Thyroid gland (tissue), 4 donors: ENCODE measurements around the gene GRIA4. TPM values are rescaled to one million over a fixed set of nuclear protein-coding genes. Genes with fewer than 3 reads are reported as not detected.
"Not testable (repeated sequence)": the region's sequence is repeated elsewhere in the genome, so short reads cannot be mapped to it uniquely, and the experiment has no call there.

Source experiments
- DNase-seq, 2 donors: peaks; one replicate each; pipeline ENCODE4 v3.0.0-alpha.2; 2019
- H3K27ac ChIP-seq, 3 donors: fragments of 200-600 bp; sonication (generic); 1 replicate in 2 of 3; 2 replicates in 1 of 3; pipeline ENCODE4 v1.5.1; 2016 to 2019; ENCODE audit warnings: mild to moderate bottlenecking in 1 of 3, moderate library complexity in 1 of 3
- H3K27me3 ChIP-seq: fragments of 200-600 bp; sonication (generic); one replicate; pipeline ENCODE4 v1.5.1; 2019
- H3K36me3 ChIP-seq, 2 donors: fragments of 200-600 bp; sonication (generic); one replicate each; pipeline ENCODE4 v1.5.1; 2016 to 2019
- H3K4me1 ChIP-seq, 2 donors: fragments of 200-600 bp; sonication (generic); one replicate each; pipeline ENCODE4 v1.5.1; 2017 to 2019
- H3K4me3 ChIP-seq, 3 donors: fragments of 200-600 bp; sonication (generic); replicated peaks in 1 of 3; 1 replicate in 2 of 3; 2 replicates in 1 of 3; pipeline ENCODE4 v1.5.1; 2016; ENCODE audit warnings: mild to moderate bottlenecking in 1 of 3
- H3K9me3 ChIP-seq: fragments of 200-600 bp; sonication (generic); one replicate; pipeline ENCODE4 v1.5.1; 2017
- CTCF ChIP-seq, 6 experiments: fragments of 200-600 bp in 3 of 6; fragments of 450-650 bp in 3 of 6; sonication (generic) in 3 of 6; IDR thresholded peaks; one replicate each; pipeline ENCODE4 v1.5.1; 2016 to 2019; ENCODE audit warnings: antibody characterized with exemption in 6 of 6, mild to moderate bottlenecking in 2 of 6, inconsistent platforms in 1 of 6, moderate library complexity in 1 of 6
- POLR2A ChIP-seq, 2 donors: fragments of 450-650 bp; IDR thresholded peaks; one replicate each; pipeline ENCODE4 v1.6.1; 2017; ENCODE audit warnings: antibody characterized with exemption in 2 of 2, mild to moderate bottlenecking in 2 of 2, moderate library complexity in 1 of 2
- WGBS, 2 donors: methylation state at CpG; one replicate each; pipeline ENCODE4 v1.1.5; 2017; 5-methylcytosine and 5-hydroxymethylcytosine counted together
- intact Hi-C: fragments of 100-400 bp; cut with DNase I; formaldehyde crosslinking; loops from one replicate; pipeline ENCODE4 v1.15.1; 2023
- total RNA-seq, 4 donors: library from RNA; depleted of rRNA; stranded (reverse); fragments of >200 nt; gene quantifications; one replicate each; pipeline ENCODE4 v1.2.3, GENCODE V29; 2016

The GRIA4 gene
- total RNA-seq, 4 donors from 2014 or later, result 0.11 TPM; not detected in 3

- Histone ChIP-seq H3K27me3 (no peaks in the 10 kb centered on the region), H3K36me3 (no peaks in the 10 kb centered on the region), H3K4me3 (no peak overlapping the region), H3K4me1 (no peaks in the 10 kb centered on the region), H3K27ac (no peak overlapping the region), H3K9me3 (no peaks in the 10 kb centered on the region)
- intact Hi-C loops, result no loop called here
- DNase-seq, result no peak
- TF ChIP-seq POLR2A (IDR thresholded peaks at IDR 0.05) (no peak), CTCF (IDR thresholded peaks at IDR 0.05) (no peak)
- WGBS, 2 donors, result 55 to 61% methylated on average over 6 of the region's 6 CpGs
Measured at GRCh38 chr11:105757107-105757506, 147.2 kb downstream of the GRIA4 start.

DNA sequence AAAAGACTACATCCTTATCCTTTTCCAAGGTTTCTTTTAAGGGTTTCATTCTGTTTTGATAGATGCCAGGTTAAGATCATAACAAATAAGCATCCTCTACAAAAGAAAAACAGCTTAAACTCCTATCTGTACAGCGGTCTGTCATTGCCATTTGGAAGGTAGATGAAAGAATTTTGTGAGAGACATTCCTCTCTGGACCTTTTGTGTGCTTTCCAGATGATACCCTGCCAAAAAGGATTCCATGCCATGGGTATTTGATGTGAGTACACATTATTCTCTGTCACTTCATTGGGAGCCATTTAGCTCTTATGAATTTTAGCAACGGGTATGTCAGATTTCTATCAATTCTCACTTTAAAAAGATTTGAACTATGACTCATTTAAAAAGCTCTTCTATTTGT is 153.7 kb downstream of the GRIA4 start:
- TF ChIP-seq CTCF (IDR thresholded peaks at IDR 0.05) (no peak), POLR2A (IDR thresholded peaks at IDR 0.05) (no peak)
- Histone ChIP-seq H3K36me3 (no peaks in the 10 kb centered on the region), H3K27ac (no peak overlapping the region), H3K4me1 (no peaks in the 10 kb centered on the region), H3K27me3 (no peaks in the 10 kb centered on the region), H3K4me3 (no peak overlapping the region), H3K9me3 (no peaks in the 10 kb centered on the region)
- intact Hi-C loops, result no loop called here
- 77 to 87% methylated on average over 2 of the region's 2 CpGs for WGBS, 2 donors
- no peak for DNase-seq

DNA sequence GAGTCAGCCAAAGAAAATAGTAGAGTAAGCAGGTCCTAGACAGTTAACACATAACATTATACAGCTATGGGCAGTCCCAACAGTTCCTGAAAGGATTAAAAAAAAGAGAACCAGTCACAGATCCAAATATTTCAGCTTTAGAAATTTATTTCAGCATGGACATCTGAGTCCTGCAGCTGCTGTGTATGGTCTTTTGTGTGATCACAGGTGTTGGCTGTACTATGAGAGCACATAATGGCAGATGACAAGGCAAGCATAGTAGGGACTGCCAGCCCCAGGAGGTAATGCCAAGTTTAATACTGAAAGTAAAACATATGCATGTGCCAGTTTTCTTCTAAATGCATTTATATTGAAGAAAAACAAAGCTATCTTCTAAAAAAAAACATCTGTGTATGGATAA is 158.1 kb downstream of the GRIA4 start:
- no peak for TF ChIP-seq CTCF (IDR thresholded peaks at IDR 0.05)
- TF ChIP-seq POLR2A (IDR thresholded peaks at IDR 0.05), result no peak
- no peaks in the 10 kb centered on the region for H3K9me3 ChIP-seq
- H3K36me3 ChIP-seq, result no peaks in the 10 kb centered on the region
- H3K4me3 ChIP-seq, result no peak overlapping the region
- H3K27ac ChIP-seq, result no peak overlapping the region
- H3K4me1 ChIP-seq, result no peaks in the 10 kb centered on the region
- no peaks in the 10 kb centered on the region for H3K27me3 ChIP-seq
- no peak for DNase-seq
- intact Hi-C loops, result no loop called here

GRCh38 chr11:105769627-105770026 is 159.8 kb downstream of the GRIA4 start:
- intact Hi-C loops, result no loop called here
- Histone ChIP-seq H3K27me3 (no peaks in the 10 kb centered on the region), H3K27ac (no peak overlapping the region), H3K4me1 (no peaks in the 10 kb centered on the region), H3K36me3 (no peaks in the 10 kb centered on the region), H3K9me3 (no peaks in the 10 kb centered on the region), H3K4me3 (no peak overlapping the region)
- no peak for DNase-seq
- TF ChIP-seq POLR2A (IDR thresholded peaks at IDR 0.05) (no peak), CTCF (IDR thresholded peaks at IDR 0.05) (no peak)
- WGBS, 2 donors, result 95% methylated on average over 2 of the region's 2 CpGs

- H3K36me3 ChIP-seq, H3K27me3 ChIP-seq, H3K4me3 ChIP-seq, H3K9me3 ChIP-seq, H3K27ac ChIP-seq, intact Hi-C loops, DNase-seq, H3K4me1 ChIP-seq: not testable (repeated sequence)
- WGBS, 2 donors, result 93 to 96% methylated on average over 3 of the region's 3 CpGs
Measured at GRCh38 chr11:105773452-105773851, 163.6 kb downstream of the GRIA4 start.

- Histone ChIP-seq H3K27ac (no peak overlapping the region), H3K4me3 (no peak overlapping the region), H3K27me3 (no peaks in the 10 kb centered on the region), H3K9me3 (no peaks in the 10 kb centered on the region), H3K36me3 (no peaks in the 10 kb centered on the region), H3K4me1 (no peaks in the 10 kb centered on the region)
- DNase-seq, result no peak
- intact Hi-C loops, result no loop called here
- no peak for TF ChIP-seq POLR2A (IDR thresholded peaks at IDR 0.05)
- TF ChIP-seq CTCF (IDR thresholded peaks at IDR 0.05), result no peak
- WGBS, 2 donors, result 79 to 89% methylated on average over 4 of the region's 4 CpGs
Measured at GRCh38 chr11:105774899-105775298, 165.0 kb downstream of the GRIA4 start.
